ENCODE data around the gene SEMA7A.

SEMA7A gene

GRCh38 chr15:74432271-74432967 is 1.3 kb downstream of the SEMA7A start:
- DNase-seq (ENCODE audit: low read depth), result no peak
- TF ChIP-seq CTCF (conservative IDR thresholded peaks at IDR 0.05; ENCODE audit: low read depth, low read length), result no peak
- H3K4me3 ChIP-seq (ENCODE audit: low read depth, low read length), result peak overlapping the region; percentile 75

- DNase-seq (ENCODE audit: low read depth), result no peak
- no peak for TF ChIP-seq CTCF (conservative IDR thresholded peaks at IDR 0.05; ENCODE audit: low read depth, low read length)
- no peak overlapping the region for H3K4me3 ChIP-seq (ENCODE audit: low read depth, low read length)
These were observed 2.1 kb downstream of the SEMA7A start for GRCh38 chr15:74431645-74432044.

GRCh38 chr15:74431116-74431515 is 2.6 kb downstream of the SEMA7A start:
- no peak overlapping the region for H3K4me3 ChIP-seq (ENCODE audit: low read depth, low read length)
- DNase-seq (ENCODE audit: low read depth), result no peak
- no peak for TF ChIP-seq CTCF (conservative IDR thresholded peaks at IDR 0.05; ENCODE audit: low read depth, low read length)

GRCh38 chr15:74430510-74430951 is 3.2 kb downstream of the SEMA7A start:
- no peak overlapping the region for H3K4me3 ChIP-seq (ENCODE audit: low read depth, low read length)
- TF ChIP-seq CTCF (conservative IDR thresholded peaks at IDR 0.05; ENCODE audit: low read depth, low read length), result no peak
- no peak for DNase-seq (ENCODE audit: low read depth)

- no peak for DNase-seq (ENCODE audit: low read depth)
- TF ChIP-seq CTCF (conservative IDR thresholded peaks at IDR 0.05; ENCODE audit: low read depth, low read length), result no peak
- H3K4me3 ChIP-seq (ENCODE audit: low read depth, low read length), result no peak overlapping the region
These were observed 3.9 kb downstream of the SEMA7A start for GRCh38 chr15:74429781-74430400.

GRCh38 chr15:74428970-74429780 is 4.6 kb downstream of the SEMA7A start:
- DNase-seq (ENCODE audit: low read depth), result no peak
- H3K4me3 ChIP-seq (ENCODE audit: low read depth, low read length), result no peak overlapping the region
- no peak for TF ChIP-seq CTCF (conservative IDR thresholded peaks at IDR 0.05; ENCODE audit: low read depth, low read length)

Data from choroid plexus epithelial cell (primary cell).